ENCODE measurements around the gene SMG5.

DNA sequence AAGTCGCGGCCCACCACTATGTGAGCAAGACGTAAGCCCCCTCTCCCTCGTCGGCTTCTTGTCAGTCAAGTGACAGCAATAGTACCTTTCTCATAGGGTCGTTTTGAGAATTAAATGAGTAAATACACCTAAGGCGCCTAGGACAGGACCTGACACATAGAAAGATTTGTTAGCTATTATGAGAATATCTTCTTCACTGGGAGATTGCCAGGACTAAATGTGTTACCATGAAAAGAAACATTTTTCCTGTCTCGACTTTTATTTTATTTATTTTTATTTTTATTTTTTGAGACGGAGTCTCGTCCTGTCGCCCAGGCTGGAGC is 69.0 kb downstream of the SMG5 start:
- TF ChIP-seq, protein P1, sequence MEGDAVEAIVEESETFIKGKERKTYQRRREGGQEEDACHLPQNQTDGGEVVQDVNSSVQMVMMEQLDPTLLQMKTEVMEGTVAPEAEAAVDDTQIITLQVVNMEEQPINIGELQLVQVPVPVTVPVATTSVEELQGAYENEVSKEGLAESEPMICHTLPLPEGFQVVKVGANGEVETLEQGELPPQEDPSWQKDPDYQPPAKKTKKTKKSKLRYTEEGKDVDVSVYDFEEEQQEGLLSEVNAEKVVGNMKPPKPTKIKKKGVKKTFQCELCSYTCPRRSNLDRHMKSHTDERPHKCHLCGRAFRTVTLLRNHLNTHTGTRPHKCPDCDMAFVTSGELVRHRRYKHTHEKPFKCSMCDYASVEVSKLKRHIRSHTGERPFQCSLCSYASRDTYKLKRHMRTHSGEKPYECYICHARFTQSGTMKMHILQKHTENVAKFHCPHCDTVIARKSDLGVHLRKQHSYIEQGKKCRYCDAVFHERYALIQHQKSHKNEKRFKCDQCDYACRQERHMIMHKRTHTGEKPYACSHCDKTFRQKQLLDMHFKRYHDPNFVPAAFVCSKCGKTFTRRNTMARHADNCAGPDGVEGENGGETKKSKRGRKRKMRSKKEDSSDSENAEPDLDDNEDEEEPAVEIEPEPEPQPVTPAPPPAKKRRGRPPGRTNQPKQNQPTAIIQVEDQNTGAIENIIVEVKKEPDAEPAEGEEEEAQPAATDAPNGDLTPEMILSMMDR (IDR thresholded peaks at IDR 0.05) = no peak
- no peak for TF ChIP-seq EZH2 (IDR thresholded peaks at IDR 0.05; ENCODE audit: borderline replicate concordance, insufficient read depth, low read depth, low read length, poor library complexity, severe bottlenecking)

All from B cell (primary cell).